Peyer's patch (tissue), 4 donors: ENCODE measurements around the gene RAB15.

Experiments
- CTCF ChIP-seq, 6 experiments: fragments of 450-650 bp in 4 of 6; fragments of 200-600 bp in 2 of 6; sonication (generic) in 1 of 6; IDR thresholded peaks; one replicate each; pipeline ENCODE4 v1.5.1; 2017 to 2019; ENCODE audit warnings: antibody characterized with exemption in 6 of 6, mild to moderate bottlenecking in 3 of 6, moderate library complexity in 1 of 6
- POLR2A ChIP-seq, 2 donors: fragments of 450-650 bp; IDR thresholded peaks; one replicate each; pipeline ENCODE4 v1.5.1; 2017; ENCODE audit warnings: antibody characterized with exemption in 2 of 2, mild to moderate bottlenecking in 2 of 2, moderate library complexity in 2 of 2

GRCh38 chr14:64946310-64947045 lies 25.7 kb downstream of the RAB15 start:
- TF ChIP-seq CTCF (IDR thresholded peaks at IDR 0.05) (no peak), POLR2A (IDR thresholded peaks at IDR 0.05) (no peak)
